IMR-90 (cell line): Measurements from ENCODE around the gene SLC38A11. TPM values are rescaled to one million over a fixed set of nuclear protein-coding genes. Genes with fewer than 3 reads are reported as not detected.

ENCODE experiments used
- ATAC-seq: fragments of 200-7000 bp; cut with Tn5 transposase; 2 replicates; pipeline ENCODE4 v1.9.1; 2020; ENCODE audit warnings: low read depth, mild to moderate bottlenecking, moderate library complexity
- BruUV-seq: library from RNA; stranded (reverse); fragments of 400-500 nt; replicated peaks from 2 replicates; lab custom pipeline; 2021; lab: Mats Ljungman, UMichigan
- CTCF ChIA-PET: fragments of 300-600 bp; formaldehyde crosslinking; extraction: SDS; loops from one replicate; lab custom pipeline; 2021; ENCODE audit warnings: antibody characterized with exemption; lab: Yijun Ruan, JAX
- POLR2A ChIA-PET: fragments of 300-600 bp; sonication (Branson Sonifier 250); formaldehyde crosslinking; loops from one replicate; lab custom pipeline; 2022; ENCODE audit warnings: antibody characterized with exemption; ENCODE audit not compliant: unreplicated experiment; lab: Charles Lee
- DNase-seq: peaks from one replicate; pipeline ENCODE4 v3.0.0; 2013
- H2AFZ ChIP-seq: replicated peaks from 2 replicates; pipeline ENCODE3; 2013; ENCODE audit warnings: low read length, mild to moderate bottlenecking; ENCODE audit not compliant: poor library complexity
- H2AK5ac ChIP-seq: 2 replicates; pipeline ENCODE4 v1.6.1; 2013; ENCODE audit warnings: low read depth, low read length, inconsistent platforms
- H2AK9ac ChIP-seq: replicated peaks from 2 replicates; pipeline ENCODE3; 2013; ENCODE audit warnings: mild to moderate bottlenecking, low read depth, low read length, moderate library complexity; ENCODE audit not compliant: poor library complexity
- H2BK120ac ChIP-seq: 2 replicates; pipeline ENCODE4 v1.6.1; 2013; ENCODE audit warnings: low read depth, low read length, inconsistent platforms
- H2BK15ac ChIP-seq: 3 replicates; pipeline ENCODE4 v1.6.1; 2013; ENCODE audit warnings: low read depth, low read length, inconsistent platforms
- H2BK20ac ChIP-seq: 2 replicates; pipeline ENCODE4 v1.6.1; 2013; ENCODE audit warnings: low read depth, mild to moderate bottlenecking, inconsistent platforms, low read length, moderate library complexity
- H2BK5ac ChIP-seq: 2 replicates; pipeline ENCODE4 v1.6.1; 2013; ENCODE audit warnings: mild to moderate bottlenecking, low read depth, low read length, inconsistent platforms; ENCODE audit not compliant: poor library complexity, severe bottlenecking
- H3K14ac ChIP-seq: replicated peaks from 2 replicates; pipeline ENCODE4 v1.6.1; 2013; ENCODE audit warnings: low read depth, low read length, inconsistent platforms
- H3K18ac ChIP-seq: 2 replicates; pipeline ENCODE4 v1.6.1; 2013; ENCODE audit warnings: low read depth, low read length, control low read depth
- H3K23ac ChIP-seq: 2 replicates; pipeline ENCODE4 v1.6.1; 2013; ENCODE audit warnings: low read depth, low read length, inconsistent platforms
- H3K27ac ChIP-seq: 2 replicates; pipeline ENCODE4 v1.5.1; 2013; ENCODE audit warnings: mild to moderate bottlenecking, control low read depth, low read length; ENCODE audit not compliant: insufficient read depth
- H3K27me3 ChIP-seq: 2 replicates; pipeline ENCODE4 v1.6.1; 2013; ENCODE audit warnings: low read length; ENCODE audit not compliant: control insufficient read depth, insufficient read depth
- H3K36me3 ChIP-seq: 2 replicates; pipeline ENCODE4 v1.6.1; 2013; ENCODE audit warnings: low read length, mixed read lengths; ENCODE audit not compliant: control insufficient read depth, insufficient read depth
- H3K4ac ChIP-seq: 2 replicates; pipeline ENCODE4 v1.6.1; 2013; ENCODE audit warnings: low read depth, low read length, inconsistent platforms
- H3K4me1 ChIP-seq: 2 replicates; pipeline ENCODE4 v1.6.1; 2013; ENCODE audit warnings: low read length, mixed read lengths; ENCODE audit not compliant: control insufficient read depth, insufficient read depth
- H3K4me2 ChIP-seq: 2 replicates; pipeline ENCODE4 v1.6.1; 2013; ENCODE audit warnings: low read depth, mild to moderate bottlenecking, control low read depth, low read length, moderate library complexity
- H3K4me3 ChIP-seq: 2 replicates; pipeline ENCODE4 v1.5.1; 2013; ENCODE audit warnings: low read depth, mild to moderate bottlenecking, control low read depth, low read length, moderate library complexity; ENCODE audit not compliant: insufficient read depth
- H3K56ac ChIP-seq: 2 replicates; pipeline ENCODE4 v1.6.1; 2013; ENCODE audit warnings: low read length, inconsistent platforms; ENCODE audit not compliant: insufficient read depth; ENCODE audit errors: extremely low read depth
- H3K79me1 ChIP-seq, 2 experiments: 2 replicates each; pipeline ENCODE4 v1.6.1; 2013; ENCODE audit warnings: low read length in 2 of 2, inconsistent platforms in 1 of 2, low read depth in 1 of 2
- H3K9ac ChIP-seq: 2 replicates; pipeline ENCODE4 v1.6.1; 2013; ENCODE audit warnings: low read depth, low read length, control low read depth
- H3K9me1 ChIP-seq: 2 replicates; pipeline ENCODE4 v1.6.1; 2013; ENCODE audit warnings: low read length, inconsistent platforms; ENCODE audit not compliant: insufficient read depth
- H3K9me3 ChIP-seq: 2 replicates; pipeline ENCODE4 v1.6.1; 2013; ENCODE audit warnings: low read length; ENCODE audit not compliant: control insufficient read depth, insufficient read depth
- H4K20me1 ChIP-seq: 2 replicates; pipeline ENCODE4 v1.6.1; 2013; ENCODE audit warnings: low read length, inconsistent platforms; ENCODE audit not compliant: insufficient read depth
- H4K5ac ChIP-seq: 2 replicates; pipeline ENCODE4 v1.6.1; 2013; ENCODE audit warnings: mild to moderate bottlenecking, low read depth, low read length, control low read depth
- H4K8ac ChIP-seq, 2 experiments: 2 replicates each; pipeline ENCODE4 v1.6.1; 2013; ENCODE audit warnings: low read depth in 2 of 2, low read length in 2 of 2, control low read depth in 1 of 2, inconsistent platforms in 1 of 2
- H4K91ac ChIP-seq: 2 replicates; pipeline ENCODE4 v1.6.1; 2013; ENCODE audit warnings: low read depth, low read length, inconsistent platforms; ENCODE audit not compliant: insufficient read depth
- BHLHE40 ChIP-seq: fragments of 150-350 bp; IDR thresholded peaks from 2 replicates; pipeline ENCODE4 v1.6.1; 2016; ENCODE audit warnings: mild to moderate bottlenecking, low read depth, low read length
- CEBPB ChIP-seq: IDR thresholded peaks from 2 replicates; pipeline ENCODE4 v1.6.1; 2012; ENCODE audit warnings: low read depth, low read length, improper control_type of control experiment
- CHD1 ChIP-seq: IDR thresholded peaks from 2 replicates; pipeline ENCODE4 v1.6.1; 2012; ENCODE audit warnings: low read depth, low read length, improper control_type of control experiment
- ELK1 ChIP-seq: fragments of 150-350 bp; IDR thresholded peaks from 2 replicates; pipeline ENCODE4 v1.6.1; 2016; ENCODE audit warnings: low read depth, mild to moderate bottlenecking, low read length, moderate library complexity, borderline replicate concordance
- RFX5 ChIP-seq: IDR thresholded peaks from 2 replicates; pipeline ENCODE4 v1.8.0; 2012; ENCODE audit warnings: low read depth, mild to moderate bottlenecking, low read length, moderate library complexity
- WGBS, 2 experiments: methylation state at CpG; one replicate each; pipeline versions ENCODE4 v1.1.5 to v1.1.7; 2013; ENCODE audit warnings: missing lambda C conversion rate in 2 of 2; ENCODE audit not compliant: insufficient read length in 1 of 2; ENCODE audit errors: extremely low coverage in 2 of 2; 5-methylcytosine and 5-hydroxymethylcytosine counted together
- dilution Hi-C: fragments of 300-500 bp; cut with HindIII; formaldehyde crosslinking; loops from one replicate; pipeline ENCODE4 v1.14.3; 2018; ENCODE audit warnings: low sequenced_read_pairs; ENCODE audit not compliant: unreplicated experiment
- in situ Hi-C: fragments of 300-500 bp; cut with MboI; formaldehyde crosslinking; loops from 3 replicates; pipeline ENCODE4 v1.14.3; 2019; ENCODE audit warnings: low sequenced_read_pairs, inconsistent platforms, mixed read lengths
- intact Hi-C: fragments of 100-400 bp; cut with micrococcal nuclease; formaldehyde crosslinking; loops from 2 replicates; pipeline ENCODE4 v1.10.0; 2022
- polyA plus RNA-seq, 3 experiments: library from polyadenylated mRNA; depleted of rRNA; stranded (reverse); fragments of >200 nt; gene quantifications; 2 replicates each; pipeline ENCODE4 v1.2.3, GENCODE V29; 2012; ENCODE audit warnings: low replicate concordance in 1 of 3
- total RNA-seq: library from RNA; depleted of rRNA; stranded (reverse); fragments of >200 nt; gene quantifications from 2 replicates; pipeline ENCODE4 v1.2.3, GENCODE V29; 2012

Gene SLC38A11
- total and polyA plus RNA-seq, 2 of the 4 experiments (the other 2 are of a cell fraction): 0.18 to 0.21 TPM

GRCh38 chr2:164896634-164897355 is 58.5 kb downstream of the SLC38A11 start (continued):
- TF ChIP-seq CHD1: no peak
- no peak for TF ChIP-seq RFX5

GRCh38 chr2:164896226-164896625 is 59.1 kb downstream of the SLC38A11 start:
- Histone ChIP-seq H3K56ac (no peak overlapping the region), H3K14ac (no peak overlapping the region), H3K9me3 (no peaks in the 10 kb centered on the region), H4K5ac (no peak overlapping the region), H2BK5ac (peak overlapping the region; percentile 79), H4K91ac (no peak overlapping the region), H4K8ac (no peak overlapping the region), H2AFZ (no peak overlapping the region), H3K4me1 (peaks cover 5% of the 10 kb centered on the region), H3K27ac (no peak overlapping the region), H2AK5ac (no peak overlapping the region), H2BK15ac (no peak overlapping the region), H3K79me1 (no peaks in the 10 kb centered on the region; a peak in 1 of 4 replicates), H3K36me3 (no peaks in the 10 kb centered on the region), H3K4me3 (no peak overlapping the region), H2BK120ac (no peak overlapping the region; the same call in 1 of the 2 replicates), H3K9ac (no peak overlapping the region), H4K20me1 (no peaks in the 10 kb centered on the region), H2BK20ac (no peak overlapping the region), H3K23ac (no peak overlapping the region), H3K27me3 (no peaks in the 10 kb centered on the region), H3K4ac (no peak overlapping the region), H3K4me2 (no peak overlapping the region), H2AK9ac (no peak overlapping the region), H3K9me1 (0 out of 2 replicates have a peak, but pooled peaks cover 3% of the 10 kb centered on the region), H3K18ac (no peak overlapping the region)
- CTCF ChIA-PET: no interaction called here
- ATAC-seq: peak; percentile 25
- WGBS, 2 experiments: no CpG with 5 or more reads among the region's 4 CpGs
- in situ Hi-C loops (no loop called here), intact Hi-C loops (no loop called here), dilution Hi-C loops (no loop called here)
- POLR2A ChIA-PET: no interaction called here
- TF ChIP-seq ELK1 (no peak), CHD1 (no peak), CEBPB (peak; percentile 80; the same call in 1 of the 2 replicates), RFX5 (no peak), BHLHE40 (no peak)
- DNase-seq: peak; percentile 63
- no TSS peak for BruUV-seq
